GM12872 (cell line): ENCODE data around the gene NDUFAF3.

Experiments
- CTCF ChIP-seq: IDR thresholded peaks from 3 replicates; pipeline ENCODE4 v1.5.1; 2011; ENCODE audit warnings: low read depth, mild to moderate bottlenecking, low read length, moderate library complexity; ENCODE audit not compliant: insufficient read depth

NDUFAF3 gene

GRCh38 chr3:48993834-48994233 is 28.1 kb upstream of the NDUFAF3 start:
- no peak for TF ChIP-seq CTCF

- TF ChIP-seq CTCF: no peak
Observed at GRCh38 chr3:48996640-48997039, 25.3 kb upstream of the NDUFAF3 start.

GRCh38 chr3:48997102-48997635 is 24.8 kb upstream of the NDUFAF3 start:
- no peak for TF ChIP-seq CTCF

GRCh38 chr3:48997714-48998637 is 23.9 kb upstream of the NDUFAF3 start:
- no peak for TF ChIP-seq CTCF

GRCh38 chr3:48999085-48999858 is 22.6 kb upstream of the NDUFAF3 start:
- TF ChIP-seq CTCF: no peak

- TF ChIP-seq CTCF: no peak
Observed at GRCh38 chr3:49001155-49001554, 20.8 kb upstream of the NDUFAF3 start.

GRCh38 chr3:49004352-49005302 is 17.3 kb upstream of the NDUFAF3 start:
- no peak for TF ChIP-seq CTCF
